GM18511 (cell line): ENCODE measurements around the gene SAMD7.

ENCODE experiments used
- ATAC-seq: cut with Tn5 transposase; IDR thresholded peaks from one replicate; pipeline ENCODE4 v1.9.1; 2021; ENCODE audit warnings: mild to moderate bottlenecking, moderate library complexity; ENCODE audit not compliant: unreplicated experiment

Gene SAMD7

DNA sequence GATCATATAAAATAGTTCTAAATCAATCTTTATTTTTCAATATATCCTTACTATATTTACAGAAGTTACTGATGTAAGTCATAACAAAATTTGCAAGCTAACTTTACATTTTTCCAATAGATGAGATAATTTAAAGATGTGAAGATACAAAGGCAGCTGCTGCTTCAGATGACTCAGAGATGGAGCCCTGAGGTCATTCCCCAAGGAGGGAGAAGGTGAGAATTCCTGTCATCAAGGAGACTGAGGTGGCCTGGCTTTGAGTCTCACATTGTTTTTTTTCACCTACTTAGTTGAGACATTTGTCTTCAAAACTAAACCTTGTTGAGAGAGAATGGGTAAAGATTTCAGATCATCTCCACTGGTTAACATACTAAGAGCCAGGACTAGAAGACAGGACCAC lies 3.9 kb upstream of the SAMD7 start:
- no peak for ATAC-seq

DNA sequence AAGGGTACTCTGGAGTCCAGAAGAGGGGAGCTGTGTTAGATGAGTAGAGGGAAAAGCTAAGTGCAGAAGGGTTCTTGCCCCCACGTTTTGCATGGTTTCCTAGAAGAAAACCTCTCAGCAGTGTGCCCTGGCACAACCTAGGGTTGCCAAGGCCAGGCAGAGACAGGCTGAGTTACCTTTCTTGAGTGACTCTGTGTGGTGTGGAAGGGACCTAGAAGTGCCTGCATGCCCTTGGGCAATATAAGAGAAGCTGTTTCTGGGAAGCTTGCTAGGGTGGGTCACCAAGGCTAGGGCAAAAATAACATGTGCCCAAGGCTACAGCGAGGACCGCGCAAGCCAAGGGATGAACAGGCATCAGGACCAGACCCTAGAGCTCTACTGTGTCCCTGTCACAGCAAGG lies 3.4 kb upstream of the SAMD7 start:
- ATAC-seq, result no peak

DNA sequence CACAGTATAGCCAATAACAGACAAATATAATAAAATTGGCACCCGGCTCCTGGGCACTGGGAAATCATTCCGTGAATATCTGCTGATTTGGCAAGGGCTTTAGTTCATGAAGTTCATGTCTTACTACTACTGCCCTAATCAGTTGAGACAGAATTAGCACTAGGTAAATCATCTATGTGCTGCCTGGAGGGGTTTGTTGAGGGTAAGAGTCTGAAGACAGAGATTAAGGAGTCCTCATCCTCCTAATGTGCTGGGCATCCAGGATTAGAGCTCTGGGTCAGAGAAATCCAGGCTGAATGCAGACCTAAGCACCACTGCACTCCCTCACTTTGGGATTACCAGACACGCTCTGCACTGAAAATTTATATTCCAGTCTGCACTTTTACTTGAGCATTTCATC lies 2.0 kb downstream of the SAMD7 start:
- no peak for ATAC-seq

DNA sequence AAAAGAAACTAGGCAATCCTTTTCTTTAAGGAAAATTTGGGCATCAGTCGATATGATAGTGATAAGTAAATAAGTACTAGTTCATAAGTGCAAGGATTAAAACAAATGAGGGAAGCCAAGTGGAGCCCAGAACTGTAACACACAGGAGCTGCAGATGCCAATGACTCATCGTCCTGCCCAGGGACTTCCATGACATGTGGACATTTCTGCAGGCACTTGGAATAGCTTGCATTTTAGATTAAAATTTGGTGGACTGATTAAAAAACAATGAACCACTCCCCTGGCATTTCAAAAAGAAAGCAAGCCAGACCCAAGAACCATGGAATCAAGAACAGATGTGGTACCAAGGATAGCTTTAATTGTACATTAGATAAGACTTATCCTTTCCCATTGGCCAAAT lies 2.9 kb downstream of the SAMD7 start:
- no peak for ATAC-seq

DNA sequence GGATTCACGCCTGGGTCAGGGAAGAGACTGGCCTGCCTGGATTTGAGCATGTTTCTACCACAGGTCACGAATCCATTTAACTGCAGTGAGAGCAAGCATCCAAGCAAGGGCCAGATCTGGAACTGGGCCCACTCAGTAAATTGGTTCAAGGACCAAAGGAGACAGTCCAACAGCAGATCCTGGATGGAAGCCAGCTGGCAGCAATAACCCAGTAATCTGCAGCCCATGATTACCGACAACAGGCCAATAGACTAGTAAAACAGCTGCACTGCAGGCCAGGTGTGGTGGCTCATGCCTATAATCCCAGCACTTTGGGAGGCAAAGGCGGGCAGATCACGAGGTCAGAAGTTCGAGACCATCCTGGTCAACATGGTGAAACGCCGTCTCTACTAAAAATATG lies 11.8 kb downstream of the SAMD7 start:
- no peak for ATAC-seq

DNA sequence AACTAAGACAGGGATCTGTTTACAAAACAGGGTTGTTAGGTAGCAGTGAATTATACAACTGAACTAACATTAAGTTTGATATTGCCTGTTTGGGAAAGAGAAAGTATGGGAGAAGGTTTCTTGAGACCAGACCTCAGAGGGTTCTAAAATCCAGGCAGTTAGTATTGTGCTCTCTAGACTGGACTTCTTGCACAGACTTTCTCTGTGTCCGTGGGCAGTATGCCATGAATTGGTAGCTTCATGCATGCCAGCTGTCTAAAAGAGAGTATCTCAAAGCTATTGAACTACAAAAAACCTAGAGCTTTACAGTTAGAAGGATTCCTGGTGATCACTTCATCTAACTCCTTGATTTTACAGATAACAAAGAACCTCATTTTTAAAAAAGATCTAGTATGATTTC lies 12.5 kb downstream of the SAMD7 start:
- ATAC-seq, result no peak

DNA sequence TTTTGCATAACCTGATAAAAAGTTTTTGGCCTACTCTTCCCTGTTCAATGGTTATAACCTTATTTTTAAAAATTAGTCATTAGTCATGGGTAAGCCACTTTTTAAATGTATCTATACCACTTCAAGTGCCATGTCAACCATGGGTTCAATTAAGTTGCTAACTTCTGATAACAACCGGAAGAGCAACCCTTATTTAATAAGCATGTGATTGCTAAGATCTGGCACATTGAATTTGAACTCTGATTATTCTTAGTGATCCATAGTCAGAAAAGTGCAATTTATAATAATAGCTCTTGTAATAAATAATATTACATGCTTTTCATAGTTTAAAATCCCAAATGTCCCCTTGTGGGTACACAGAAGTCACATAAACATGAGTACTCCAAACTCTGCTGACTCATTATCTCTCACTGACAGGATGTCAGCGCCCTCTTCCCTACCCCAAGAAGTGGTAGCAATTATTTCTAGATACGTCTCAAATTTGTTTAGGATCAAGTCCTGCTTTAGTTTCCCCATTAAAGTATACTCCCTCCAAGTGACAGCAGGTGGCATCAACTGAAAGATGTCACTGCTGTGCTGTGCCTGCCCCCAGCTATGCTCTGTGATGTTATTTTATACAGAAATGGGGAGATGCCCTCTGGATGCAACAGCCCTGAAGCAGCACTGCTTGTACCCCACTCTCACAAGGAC lies 18.6 kb downstream of the SAMD7 start:
- peak; percentile 24 for ATAC-seq

DNA sequence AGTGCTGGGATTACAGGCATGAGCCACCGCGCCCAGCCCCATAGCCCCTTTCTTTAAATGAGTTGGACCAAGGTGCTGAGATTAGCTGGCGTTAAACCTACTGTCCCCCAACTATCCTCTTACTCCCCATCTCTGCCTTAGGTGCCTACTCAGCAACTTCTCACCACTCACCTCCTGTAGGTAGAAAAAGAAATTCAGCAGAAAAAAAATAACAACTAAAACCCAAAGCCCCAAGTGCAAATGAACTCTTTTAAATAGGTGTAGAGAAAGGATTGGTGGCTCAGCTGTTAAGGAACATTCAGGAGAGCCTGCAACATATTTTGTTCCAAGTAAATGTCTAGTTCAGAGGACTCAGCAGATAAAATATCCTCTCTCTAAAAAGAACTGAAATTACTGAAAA lies 19.5 kb downstream of the SAMD7 start:
- no peak for ATAC-seq

DNA sequence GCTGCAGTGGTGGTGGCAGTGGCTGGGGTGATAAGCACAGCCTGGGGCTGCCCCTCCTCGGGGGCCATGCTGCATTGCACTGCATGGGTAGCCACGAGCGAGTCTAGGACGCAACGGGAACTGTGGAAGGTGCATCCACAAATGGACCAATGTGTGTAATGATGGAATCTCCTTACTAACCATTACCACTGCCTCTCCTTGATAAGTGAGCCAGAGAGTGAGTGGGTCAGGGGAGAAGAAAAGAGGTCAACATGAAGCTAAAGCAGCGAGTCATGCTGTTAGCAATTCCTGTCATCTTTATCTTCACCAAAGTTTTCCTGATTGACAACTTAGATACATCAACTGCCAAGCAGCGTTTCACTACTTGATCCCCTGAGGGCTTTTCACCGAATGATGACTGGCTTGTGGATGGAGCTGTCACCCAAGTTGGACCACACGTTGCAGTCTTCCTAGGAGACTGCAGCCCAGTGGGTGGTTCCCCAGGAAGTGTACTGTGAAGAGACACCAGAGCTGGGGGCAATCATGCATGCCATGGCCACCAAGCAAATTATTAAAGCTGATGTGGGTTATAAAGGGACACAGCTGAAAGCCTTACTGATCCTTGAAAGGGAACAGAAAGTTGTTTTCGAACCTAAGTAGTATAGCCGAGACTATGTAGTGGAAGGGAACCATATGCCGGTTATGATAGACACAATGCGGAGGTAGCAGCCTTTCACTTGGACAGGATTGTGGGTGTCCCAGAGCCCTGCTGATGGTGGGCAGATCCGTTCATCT lies 20.6 kb downstream of the SAMD7 start:
- ATAC-seq, result peak; percentile 96

DNA sequence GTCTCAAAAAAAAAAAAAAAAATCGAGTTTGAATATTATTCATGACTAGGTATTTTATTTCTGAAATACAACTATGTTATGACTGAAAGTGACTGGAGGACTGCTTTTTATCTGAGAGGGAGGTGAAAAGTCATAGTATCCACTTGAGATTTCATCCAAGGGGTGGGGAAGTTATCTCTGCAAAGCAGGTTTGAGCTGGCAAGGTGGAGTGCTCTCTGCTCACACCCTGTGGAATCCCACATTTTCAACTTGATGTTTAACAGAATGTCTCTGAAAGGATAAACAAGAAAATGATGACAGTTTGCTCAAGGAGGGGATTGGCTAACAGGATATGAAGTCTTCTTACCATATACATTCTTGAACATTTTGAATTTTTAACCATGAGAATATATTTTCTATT lies 27.9 kb downstream of the SAMD7 start:
- ATAC-seq, result no peak

DNA sequence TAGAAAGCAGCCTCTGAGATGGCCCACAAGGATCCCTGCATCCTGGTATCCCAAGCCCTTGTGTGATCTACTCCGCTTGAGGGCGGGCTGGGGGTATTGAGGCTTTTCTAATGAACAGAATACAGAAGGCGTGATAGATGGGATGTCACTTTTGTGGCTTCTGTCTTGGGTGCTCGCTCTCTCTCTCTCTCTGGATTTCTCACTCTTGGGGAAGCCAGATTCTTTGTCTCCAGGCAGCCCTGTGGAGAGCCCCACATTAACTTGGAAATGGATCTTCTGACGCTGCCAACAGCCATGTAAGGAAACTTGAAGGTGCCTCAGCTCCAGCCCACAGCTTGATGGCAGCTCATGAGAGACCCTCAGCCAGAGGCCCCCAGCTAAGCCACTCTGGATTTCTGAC lies 28.4 kb downstream of the SAMD7 start:
- no peak for ATAC-seq

DNA sequence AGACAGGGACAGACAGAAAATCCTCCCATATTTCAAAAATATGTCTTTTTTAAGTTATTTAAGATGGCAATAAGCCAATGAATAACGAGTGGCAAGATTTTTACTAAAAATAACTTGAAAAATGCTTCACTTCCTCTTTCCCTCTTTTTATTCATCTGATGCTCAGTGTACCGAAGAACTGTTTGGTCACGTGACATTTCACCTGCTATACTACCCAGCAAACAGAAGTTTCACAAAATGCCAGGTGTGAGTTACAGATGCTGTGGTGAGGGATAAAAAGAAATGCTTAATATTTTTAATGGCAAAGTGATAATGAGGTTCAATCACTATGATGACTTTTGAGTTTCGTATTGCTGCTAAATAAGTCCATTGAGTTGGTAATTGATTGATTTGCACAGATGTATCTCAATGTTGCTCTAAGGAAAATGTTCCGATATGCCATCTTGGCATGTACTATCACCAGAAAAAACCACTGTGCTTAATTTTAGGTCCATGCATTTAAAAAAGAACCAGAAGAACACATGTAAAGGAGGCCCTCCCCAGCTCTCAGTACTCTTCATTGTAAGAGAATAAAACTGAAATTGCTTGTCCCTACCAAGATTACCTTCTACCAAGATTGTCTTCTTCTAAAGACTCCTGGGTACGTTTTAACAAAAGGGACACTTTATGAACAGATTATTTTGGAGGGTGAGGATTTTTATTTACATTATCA lies 29.3 kb downstream of the SAMD7 start:
- ATAC-seq, result peak; percentile 83

DNA sequence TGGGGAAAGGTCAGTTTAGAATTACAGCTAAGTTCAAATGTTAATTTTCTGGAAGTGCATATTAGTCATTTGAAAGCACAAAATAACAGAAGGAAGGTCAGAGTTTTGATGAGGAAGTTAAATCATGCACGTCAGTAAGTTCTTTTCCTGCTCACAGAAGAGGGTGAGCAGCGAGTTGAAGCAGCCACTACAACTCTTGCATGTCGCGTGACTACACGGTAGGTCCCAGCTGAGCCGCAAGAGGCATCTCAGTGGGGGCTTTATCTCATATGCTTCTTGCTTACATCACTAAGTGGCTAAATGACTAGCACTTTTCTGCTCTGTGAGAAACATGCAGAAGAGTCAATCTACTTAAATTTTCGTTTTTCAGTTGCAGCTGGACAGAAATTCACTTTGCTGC lies 33.9 kb downstream of the SAMD7 start:
- ATAC-seq, result peak; percentile 84

DNA sequence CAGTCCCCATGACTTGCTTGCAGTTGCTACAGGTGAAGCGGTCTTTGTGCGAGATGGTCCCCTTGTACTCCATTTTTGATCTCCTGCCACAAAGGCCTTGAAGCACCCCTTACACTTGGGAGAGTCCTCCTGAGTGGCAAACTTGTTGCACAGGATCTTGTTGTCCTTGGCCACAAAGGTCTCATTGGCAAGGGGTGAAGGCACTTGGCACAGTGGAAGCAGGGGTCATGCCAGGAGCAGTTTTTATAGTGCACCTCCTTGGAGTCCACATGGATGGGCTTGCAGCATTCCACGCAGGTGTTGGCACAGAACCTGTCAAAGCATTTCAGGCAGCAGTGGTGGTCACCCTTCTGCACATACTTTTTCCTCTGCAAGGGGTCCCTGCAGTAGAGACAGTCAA lies 35.0 kb downstream of the SAMD7 start:
- ATAC-seq, result no peak

DNA sequence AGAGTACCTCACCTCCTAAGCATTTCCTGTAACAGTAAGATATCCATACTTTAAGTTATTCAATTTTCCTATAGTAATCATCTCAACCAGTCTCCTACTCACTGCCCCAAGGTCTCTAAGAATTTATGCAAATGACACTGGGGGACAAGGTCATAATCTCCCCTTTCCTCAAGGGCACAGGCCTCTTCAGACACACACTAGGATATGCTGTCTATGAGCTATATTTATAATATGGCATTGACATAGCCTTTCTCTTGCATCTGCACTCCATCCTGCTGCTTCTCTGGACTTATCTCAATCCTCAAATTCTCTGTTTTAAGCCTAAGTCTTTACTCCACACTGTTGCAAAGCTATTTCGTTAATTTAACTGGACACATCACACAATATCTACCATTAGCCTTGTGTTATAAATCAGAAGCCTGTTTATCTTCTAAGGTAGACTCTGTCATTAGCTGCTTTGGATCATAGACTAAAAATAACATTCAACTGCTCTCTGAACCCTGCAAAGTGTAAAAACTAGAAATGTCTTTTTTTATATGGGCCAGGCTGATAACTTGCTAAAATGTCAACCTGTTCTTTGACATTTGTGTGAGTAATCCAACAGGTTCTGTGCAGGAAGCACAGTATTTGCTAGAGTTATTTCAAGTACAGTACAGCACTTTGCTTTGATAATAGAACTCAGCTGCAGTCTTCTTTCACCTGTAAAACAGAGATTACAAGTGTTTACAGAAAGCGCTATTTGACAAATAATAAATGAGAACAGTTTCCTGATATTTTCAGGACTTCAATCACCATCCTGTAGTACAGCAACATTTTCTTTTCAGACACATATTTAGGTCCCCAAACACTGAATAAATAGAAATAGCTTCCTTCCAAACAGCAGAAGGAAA lies 37.4 kb downstream of the SAMD7 start:
- ATAC-seq, result no peak

DNA sequence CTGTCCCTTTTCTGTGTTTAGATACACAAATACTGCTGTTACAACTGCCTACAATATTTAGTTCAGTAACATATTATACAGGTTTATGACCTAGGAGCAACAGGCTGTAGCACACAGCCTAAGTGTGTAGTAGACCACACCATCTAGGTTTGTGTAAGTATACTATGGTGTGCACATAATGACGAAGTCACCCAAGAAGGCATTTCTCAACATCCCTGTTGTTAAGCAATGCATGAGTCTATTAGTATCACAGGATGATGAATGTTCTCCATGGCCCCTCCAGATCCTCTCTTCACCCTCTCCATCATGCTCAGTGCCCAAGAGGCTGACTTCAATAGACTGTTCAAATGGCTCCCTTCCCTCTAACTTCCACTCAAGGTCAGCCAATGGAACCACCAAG lies 40.7 kb downstream of the SAMD7 start:
- no peak for ATAC-seq

DNA sequence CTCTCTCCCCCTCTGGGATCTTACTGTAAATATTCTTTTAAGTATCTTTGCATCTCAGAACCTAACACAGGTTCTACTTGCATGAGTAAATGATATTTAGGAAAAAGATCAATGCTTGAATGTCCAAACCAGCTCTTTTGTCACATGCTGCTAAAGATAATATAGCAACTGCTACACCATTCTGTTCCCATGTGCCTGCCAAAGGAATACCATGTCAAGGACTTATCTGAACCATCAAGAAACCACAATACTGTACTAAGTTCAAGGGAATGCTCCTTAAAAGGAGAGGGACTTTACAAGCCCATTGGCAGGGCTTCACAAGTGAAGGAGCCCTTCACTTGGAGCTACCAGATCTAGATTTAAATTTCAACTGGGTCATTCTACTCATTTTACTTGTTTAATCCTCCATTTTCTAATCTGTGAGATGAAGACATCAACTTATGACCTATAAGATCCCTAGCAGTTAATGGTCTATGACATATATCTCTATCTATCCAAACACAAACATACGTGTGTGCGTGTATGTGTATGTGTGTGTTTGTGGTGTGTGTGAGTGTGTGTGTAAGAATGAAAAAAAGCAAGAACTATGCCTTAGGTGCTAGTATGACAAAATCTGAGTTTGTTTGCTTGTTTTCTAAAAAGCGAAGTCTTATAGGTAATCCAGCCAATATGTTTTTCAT lies 42.2 kb downstream of the SAMD7 start:
- ATAC-seq, result peak; percentile 37

DNA sequence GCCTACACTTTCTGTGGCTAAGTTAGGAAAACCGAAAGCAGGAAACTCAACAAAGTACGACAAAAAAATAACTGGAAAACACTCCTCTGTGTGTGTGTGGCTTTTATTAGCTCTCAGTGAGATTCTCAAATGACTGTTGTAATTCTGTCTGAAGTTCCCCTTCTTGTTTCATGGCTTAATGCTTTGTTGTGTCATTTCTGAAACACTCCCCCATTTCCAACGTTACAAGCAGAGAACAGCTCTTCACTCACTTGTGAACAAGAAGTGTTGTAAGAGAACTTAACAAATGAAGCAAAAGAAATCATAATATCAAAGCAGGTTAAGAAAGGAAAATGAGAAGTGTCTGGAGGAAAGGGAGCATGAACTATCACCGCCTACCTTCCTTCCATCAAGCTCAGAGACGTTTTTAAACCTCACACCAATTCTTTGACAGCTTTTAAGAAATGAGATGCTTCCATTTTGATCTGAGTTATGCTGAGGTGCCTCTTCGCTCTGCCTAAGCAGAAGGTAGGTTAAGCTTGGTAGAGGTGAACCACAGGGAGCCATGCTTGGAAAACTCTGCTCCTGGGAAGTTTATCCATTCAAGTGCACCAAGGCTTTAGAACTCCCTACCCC lies 42.9 kb downstream of the SAMD7 start:
- peak; percentile 80 for ATAC-seq

DNA sequence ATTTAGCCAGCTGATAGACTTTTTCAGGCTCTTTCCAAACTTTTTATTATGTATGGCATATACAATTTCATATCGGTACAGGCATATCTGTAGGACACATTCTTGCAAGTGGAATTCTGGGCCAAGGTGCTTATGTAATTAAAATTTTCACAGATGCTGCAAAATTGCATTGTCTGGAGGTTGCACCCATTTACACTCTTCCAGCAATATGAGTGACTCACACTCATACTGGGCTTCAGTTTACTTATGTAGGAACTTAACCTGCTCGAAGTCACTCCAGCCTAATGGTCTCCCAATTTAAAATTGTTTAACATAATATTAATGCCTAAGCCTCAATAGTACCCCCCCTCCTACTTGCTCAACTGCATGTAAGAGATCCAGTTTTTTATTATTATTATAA lies 44.0 kb downstream of the SAMD7 start:
- ATAC-seq, result no peak

DNA sequence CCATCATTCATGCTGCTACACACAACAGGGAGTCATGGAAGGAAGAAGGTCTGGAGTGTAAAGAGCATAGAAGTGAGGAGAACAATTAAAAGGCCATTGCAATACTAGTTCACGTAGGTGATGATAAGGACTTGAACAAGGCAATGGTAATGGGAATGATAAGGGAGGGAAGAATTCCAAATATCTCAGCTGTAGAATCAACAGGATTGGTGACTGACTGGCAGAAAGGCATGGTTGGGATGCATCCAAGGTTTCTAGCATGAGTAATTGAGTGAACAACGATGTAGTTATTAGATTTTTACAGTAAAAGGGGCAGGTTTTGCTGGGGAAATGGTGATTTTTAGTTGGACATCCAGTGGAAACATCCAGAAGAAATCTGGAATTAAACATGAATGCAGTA lies 52.8 kb downstream of the SAMD7 start:
- ATAC-seq, result no peak
